Thymus (tissue), 11 donors: ENCODE data around the gene FGF12. TPM values are rescaled to one million over a fixed set of nuclear protein-coding genes. Genes with fewer than 3 reads are reported as not detected.

Source experiments
- DNase-seq, 9 donors: peaks; one replicate each; pipeline ENCODE4 v3.0.0-alpha.2; 2013; ENCODE audit warnings: low spot score in 9 of 9, low read depth in 6 of 9, missing footprints in 1 of 9
- H3K27ac ChIP-seq, 2 donors: one replicate each; pipeline ENCODE4 v1.5.1; 2013; ENCODE audit warnings: control low read depth in 1 of 2, low read depth in 1 of 2, low read length in 1 of 2, mild to moderate bottlenecking in 1 of 2, moderate library complexity in 1 of 2
- H3K27me3 ChIP-seq, 2 donors: one replicate each; pipeline ENCODE4 v1.5.1; 2013; ENCODE audit warnings: low read length in 1 of 2; ENCODE audit not compliant: control insufficient read depth in 2 of 2, insufficient read depth in 1 of 2
- H3K36me3 ChIP-seq, 2 donors: one replicate each; pipeline ENCODE4 v1.5.1; 2013; ENCODE audit warnings: low read length in 1 of 2, mild to moderate bottlenecking in 1 of 2, moderate library complexity in 1 of 2; ENCODE audit not compliant: control insufficient read depth in 2 of 2, insufficient read depth in 2 of 2
- H3K4me1 ChIP-seq, 2 donors: one replicate each; pipeline ENCODE4 v1.5.1; 2013; ENCODE audit warnings: low read length in 2 of 2; ENCODE audit not compliant: control insufficient read depth in 2 of 2, insufficient read depth in 2 of 2
- H3K4me3 ChIP-seq, 2 donors: one replicate each; pipeline ENCODE4 v1.5.1; 2013; ENCODE audit warnings: low read length in 2 of 2, control low read depth in 1 of 2, mild to moderate bottlenecking in 1 of 2
- H3K9me3 ChIP-seq, 2 donors: one replicate each; pipeline ENCODE4 v1.5.1; 2013; ENCODE audit warnings: low read length in 1 of 2, mild to moderate bottlenecking in 1 of 2; ENCODE audit not compliant: control insufficient read depth in 2 of 2, insufficient read depth in 1 of 2
- WGBS: extraction: QIAGEN DNeasy Blood & Tissue Kit; methylation state at CpG from one replicate; pipeline ENCODE4 v1.1.7; 2013; 5-methylcytosine and 5-hydroxymethylcytosine counted together
- polyA plus RNA-seq: library from polyadenylated mRNA; stranded (reverse); fragments of 200-250 nt; gene quantifications from one replicate; pipeline ENCODE4 v1.2.3, GENCODE V29; 2013
- total RNA-seq: library from RNA; stranded (reverse); fragments of 120-200 nt; gene quantifications from one replicate; pipeline ENCODE4 v1.2.4, GENCODE V29; 2013
- donor health status: healthy.

Gene FGF12
- total and polyA plus RNA-seq, 2 donors, result 0.19 to 1.1 TPM

DNA sequence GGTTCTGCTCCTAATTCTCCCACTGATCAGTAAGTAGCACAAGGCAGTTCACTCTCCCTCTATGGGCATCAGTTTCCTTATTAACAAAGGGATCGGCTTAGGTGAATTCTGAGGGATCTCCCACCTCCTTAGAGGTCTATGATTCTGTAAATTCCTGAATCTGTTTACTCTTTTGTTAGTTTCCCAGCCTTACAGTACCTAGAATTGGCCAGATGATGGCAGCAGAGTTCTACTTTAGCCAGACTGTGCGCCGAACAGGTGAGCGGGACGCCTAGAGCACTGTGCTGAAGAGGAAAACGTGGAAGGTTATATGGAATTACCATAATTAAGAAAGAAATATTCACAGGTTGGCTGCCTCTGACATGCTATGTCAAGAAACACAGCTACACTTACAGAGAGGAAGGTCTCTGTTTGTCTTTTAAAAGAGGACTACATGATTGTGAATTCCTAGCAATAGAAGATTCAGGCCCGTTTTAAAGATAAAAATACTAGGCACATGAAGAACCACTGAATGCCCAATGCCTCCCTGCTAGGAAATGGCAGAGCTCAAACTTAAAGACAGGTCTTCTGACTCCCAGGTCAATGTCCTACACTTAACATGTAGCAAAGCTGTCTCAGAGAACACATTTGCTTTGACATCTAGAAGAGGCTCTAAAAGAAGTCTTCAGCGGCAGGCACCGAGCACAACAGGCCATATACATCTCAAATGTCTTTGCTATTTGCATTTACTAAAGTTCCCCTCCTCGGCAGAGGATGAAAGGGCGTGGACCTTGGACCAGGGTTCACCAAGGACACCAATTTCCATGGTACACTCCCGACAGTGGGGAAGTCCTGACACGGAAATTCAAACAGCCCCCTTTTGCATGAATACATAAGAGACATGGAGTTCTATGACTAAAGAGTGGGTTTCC, 259.9 kb downstream of the FGF12 start:
- no peak overlapping the region for H3K4me3 ChIP-seq
- 37% methylated on average over 13 of the region's 13 CpGs for WGBS
- no peaks in the 10 kb centered on the region for H3K9me3 ChIP-seq
- H3K36me3 ChIP-seq, result no peaks in the 10 kb centered on the region
- no peaks in the 10 kb centered on the region for H3K27me3 ChIP-seq
- H3K27ac ChIP-seq, result no peak overlapping the region
- peak in 6 of 9 donors; percentile 14 to 51 (median 21) for DNase-seq
- no peaks in the 10 kb centered on the region for H3K4me1 ChIP-seq

- no peak overlapping the region for H3K27ac ChIP-seq
- no peak for DNase-seq
- H3K27me3 ChIP-seq, result no peaks in the 10 kb centered on the region
- H3K36me3 ChIP-seq, result no peaks in the 10 kb centered on the region
- no peak overlapping the region for H3K4me3 ChIP-seq
- H3K4me1 ChIP-seq, result no peaks in the 10 kb centered on the region
- no peaks in the 10 kb centered on the region for H3K9me3 ChIP-seq
- 82% methylated on average over 4 of the region's 4 CpGs for WGBS
Measured at GRCh38 chr3:192449036-192449435, 278.3 kb downstream of the FGF12 start.

DNA sequence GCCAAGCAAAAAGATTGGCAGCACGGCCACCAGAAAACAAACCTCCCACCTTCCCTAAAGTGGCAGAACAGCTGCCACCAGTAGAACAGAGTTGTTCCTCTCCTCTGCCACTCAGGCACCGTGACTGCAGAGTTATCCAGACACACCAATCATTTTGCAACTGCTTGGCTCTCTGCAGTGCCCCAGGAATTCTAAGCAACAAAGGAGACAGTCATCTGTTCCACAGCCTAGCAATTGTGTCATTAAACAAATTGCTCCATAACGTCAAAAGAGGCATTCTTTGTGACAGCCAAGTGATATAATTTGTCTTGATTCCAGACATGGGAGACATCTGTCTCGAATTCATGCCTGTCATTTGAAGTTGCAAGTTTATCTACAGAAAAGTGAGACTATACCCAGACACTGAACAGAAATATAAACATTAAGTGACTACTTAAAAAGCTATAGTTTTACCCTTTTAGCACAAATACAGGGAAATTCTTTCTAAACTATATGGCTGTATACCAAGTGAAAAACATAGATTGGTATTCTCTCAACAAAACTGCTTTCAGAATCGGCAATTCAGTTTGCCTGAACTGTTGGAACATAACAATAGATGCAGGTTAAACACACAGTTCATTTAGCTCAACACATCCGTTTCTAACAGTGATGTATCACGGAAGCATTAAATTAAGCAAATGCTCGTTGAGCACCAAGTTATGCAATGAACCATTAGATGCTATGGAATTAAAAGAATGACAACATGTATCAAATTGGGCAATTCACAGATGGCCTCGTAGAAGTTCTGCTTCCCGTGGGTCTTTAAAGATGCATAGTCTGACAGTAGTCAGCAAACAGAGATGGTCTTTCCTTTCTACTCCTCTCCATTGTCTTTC, 281.3 kb downstream of the FGF12 start:
- Histone ChIP-seq H3K27me3 (no peaks in the 10 kb centered on the region), H3K4me3 (no peak overlapping the region), H3K4me1 (no peaks in the 10 kb centered on the region), H3K27ac (no peak overlapping the region), H3K9me3 (no peaks in the 10 kb centered on the region), H3K36me3 (no peaks in the 10 kb centered on the region)
- no peak for DNase-seq
- 62% methylated on average over 10 of the region's 10 CpGs for WGBS

DNA sequence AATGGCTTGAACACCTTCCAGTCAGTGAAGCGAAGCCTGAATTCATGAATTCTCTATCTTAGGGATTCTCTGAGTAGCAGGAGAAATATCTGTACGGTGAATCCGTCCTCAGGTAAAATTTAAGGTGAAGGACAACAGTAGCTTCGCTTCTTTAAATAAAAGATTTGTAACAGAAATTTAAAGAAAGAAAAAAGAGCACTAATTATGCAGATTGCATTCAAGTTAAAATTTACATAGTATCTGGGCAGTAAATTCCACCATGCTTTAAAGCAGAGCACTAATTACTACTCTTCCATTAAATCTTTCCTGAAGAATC, 282.6 kb downstream of the FGF12 start:
- Histone ChIP-seq H3K9me3 (no peaks in the 10 kb centered on the region), H3K36me3 (no peaks in the 10 kb centered on the region), H3K4me1 (no peaks in the 10 kb centered on the region), H3K27me3 (no peaks in the 10 kb centered on the region), H3K4me3 (no peak overlapping the region), H3K27ac (no peak overlapping the region)
- no peak for DNase-seq
- 35% methylated on average over 4 of the region's 4 CpGs for WGBS

DNA sequence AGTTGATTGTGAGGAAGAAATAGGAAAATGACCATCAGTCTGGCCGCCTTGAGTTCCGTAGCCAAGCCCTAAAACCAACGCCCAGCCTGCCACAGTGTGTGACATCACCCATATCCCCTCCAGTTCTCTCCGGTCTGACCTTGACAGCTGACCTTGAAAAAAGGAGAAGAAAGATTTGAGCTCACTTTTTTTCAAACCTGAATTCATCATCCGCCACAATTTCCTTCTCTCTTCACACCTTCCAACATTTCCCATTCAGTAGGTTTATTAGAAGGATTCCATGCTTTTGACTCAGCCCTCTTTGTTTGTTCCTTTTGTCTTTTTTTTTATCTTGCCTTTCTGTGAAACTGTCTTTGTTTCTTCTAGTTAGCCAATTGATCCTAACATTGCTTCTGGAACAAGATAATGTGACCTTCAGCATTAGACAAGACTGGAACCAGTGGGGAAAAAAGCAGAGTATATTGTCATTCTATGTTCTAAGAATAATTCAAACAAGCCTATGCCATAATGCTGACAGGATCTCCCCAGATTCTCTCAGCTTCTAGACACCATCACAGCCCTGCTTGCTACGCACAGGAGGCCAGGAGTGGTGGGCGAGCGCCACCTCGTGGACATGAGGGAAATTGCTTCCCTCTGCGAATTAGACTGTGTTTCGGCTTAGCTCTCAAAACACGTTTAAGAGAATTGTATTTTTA, 283.1 kb downstream of the FGF12 start:
- H3K27ac ChIP-seq, result no peak overlapping the region
- H3K36me3 ChIP-seq, result no peaks in the 10 kb centered on the region
- H3K27me3 ChIP-seq, result no peaks in the 10 kb centered on the region
- no peaks in the 10 kb centered on the region for H3K4me1 ChIP-seq
- no peaks in the 10 kb centered on the region for H3K9me3 ChIP-seq
- WGBS, result 20% methylated on average over 12 of the region's 12 CpGs
- H3K4me3 ChIP-seq, result no peak overlapping the region
- peak in 8 of 9 donors; percentile 5 to 51 (median 14) for DNase-seq

GRCh38 chr3:192435241-192435640, 292.1 kb downstream of the FGF12 start:
- 70% methylated on average over 3 of the region's 3 CpGs for WGBS
- Histone ChIP-seq H3K27ac (no peak overlapping the region), H3K9me3 (no peaks in the 10 kb centered on the region), H3K27me3 (no peaks in the 10 kb centered on the region), H3K4me1 (no peaks in the 10 kb centered on the region), H3K4me3 (no peak overlapping the region), H3K36me3 (no peaks in the 10 kb centered on the region)
- DNase-seq, result no peak

DNA sequence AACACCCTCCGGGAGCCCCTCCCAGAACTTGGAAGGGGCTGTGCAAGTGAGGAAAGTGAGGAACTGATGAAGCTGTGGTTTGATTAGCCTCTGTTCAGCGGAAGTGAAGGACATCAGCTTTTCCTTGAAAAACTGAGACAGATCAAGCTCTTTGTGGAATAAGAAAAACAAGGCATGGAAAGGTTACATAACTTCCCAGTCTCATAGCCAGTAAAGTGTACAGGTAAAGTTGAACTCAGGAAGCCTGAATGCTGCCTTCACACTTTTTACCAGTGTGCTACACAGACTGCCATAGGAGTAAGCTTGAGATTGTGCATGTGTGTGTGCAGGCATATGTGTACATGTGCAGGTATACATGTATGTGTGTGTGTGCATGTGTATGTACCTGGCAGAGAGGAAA, 293.2 kb downstream of the FGF12 start:
- H3K9me3 ChIP-seq, result no peaks in the 10 kb centered on the region
- 91% methylated on average over 2 of the region's 2 CpGs for WGBS
- H3K4me3 ChIP-seq, result no peak overlapping the region
- H3K36me3 ChIP-seq, result no peaks in the 10 kb centered on the region
- no peaks in the 10 kb centered on the region for H3K27me3 ChIP-seq
- H3K4me1 ChIP-seq, result no peaks in the 10 kb centered on the region
- H3K27ac ChIP-seq, result no peak overlapping the region
- DNase-seq, result no peak

DNA sequence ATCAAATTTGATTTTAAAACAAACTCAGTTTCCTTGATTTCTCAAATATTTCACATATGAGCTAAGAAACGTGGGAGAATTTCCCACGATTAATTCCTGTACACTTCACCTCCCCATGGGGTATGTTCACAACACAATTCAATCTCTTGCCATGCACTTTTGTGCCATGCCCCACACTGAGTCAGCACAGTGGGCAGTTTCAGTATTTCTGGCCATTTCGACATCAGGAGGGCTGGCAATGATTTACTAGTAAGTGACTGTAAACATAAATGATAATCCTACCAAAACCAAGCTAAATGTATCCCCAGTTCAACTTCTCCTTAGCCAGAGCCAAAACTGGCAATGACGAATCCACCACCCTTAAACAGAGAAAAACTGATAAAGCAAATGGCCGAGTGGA, 293.6 kb downstream of the FGF12 start:
- Histone ChIP-seq H3K27ac (no peak overlapping the region), H3K9me3 (no peaks in the 10 kb centered on the region), H3K4me3 (no peak overlapping the region), H3K4me1 (no peaks in the 10 kb centered on the region), H3K27me3 (no peaks in the 10 kb centered on the region), H3K36me3 (no peaks in the 10 kb centered on the region)
- WGBS, result 88% methylated on average over 5 of the region's 5 CpGs
- DNase-seq, result no peak

- H3K36me3 ChIP-seq, result no peaks in the 10 kb centered on the region
- no peaks in the 10 kb centered on the region for H3K4me1 ChIP-seq
- DNase-seq, result no peak
- no peak overlapping the region for H3K4me3 ChIP-seq
- no peak overlapping the region for H3K27ac ChIP-seq
- 86% methylated on average over 2 of the region's 2 CpGs for WGBS
- H3K9me3 ChIP-seq, result no peaks in the 10 kb centered on the region
- no peaks in the 10 kb centered on the region for H3K27me3 ChIP-seq
Measured at GRCh38 chr3:192422997-192423342, 304.4 kb downstream of the FGF12 start.
